ENCODE data around the gene NPC1L1. TPM values are rescaled to one million over a fixed set of nuclear protein-coding genes. Genes with fewer than 3 reads are reported as not detected.

Gene NPC1L1
- total RNA-seq, 1 experiment from 2014 or later = 6.5 TPM

- Mint-ChIP-seq H3K4me3 (ENCODE audit: unreplicated experiment) (no peak overlapping the region), H3K36me3 (ENCODE audit: insufficient read depth, unreplicated experiment) (no peaks in the 10 kb centered on the region), H3K27ac (ENCODE audit: unreplicated experiment) (no peak overlapping the region), H3K27me3 (ENCODE audit: insufficient read depth, unreplicated experiment) (no peaks in the 10 kb centered on the region), H3K4me1 (ENCODE audit: low read depth, unreplicated experiment) (no peaks in the 10 kb centered on the region), H3K9me3 (ENCODE audit: unreplicated experiment) (peaks cover 10% of the 10 kb centered on the region)
- POLR2A ChIA-PET = no interaction called here
- CTCF ChIA-PET = no interaction called here
- Histone ChIP-seq H3K4me3 (ENCODE audit: low read depth, low read length) (no peak overlapping the region), H3K4me1 (no peaks in the 10 kb centered on the region), H3K36me3 (ENCODE audit: control insufficient read depth, insufficient read depth, low read length) (peaks cover 1% of the 10 kb centered on the region; the same call in 1 of the 2 replicates), H3K27me3 (replicated peaks; ENCODE audit: control insufficient read depth, insufficient read depth, low read length) (no peaks in the 10 kb centered on the region), H3K9me3 (0 out of 2 replicates have a peak, but pooled peaks cover 12% of the 10 kb centered on the region)
- BruUV-seq (replicated peaks) = no TSS peak
- no peak for DNase-seq
- intact Hi-C loops (cut with micrococcal nuclease; ENCODE audit: unreplicated experiment) = no loop called here
- no peak for TF ChIP-seq CTCF (IDR thresholded peaks at IDR 0.05; ENCODE audit: insufficient read depth in 1 of 2, low read depth in 1 of 2, low read length in 1 of 2, severe bottlenecking in 1 of 2, unreplicated experiment in 1 of 2)
These were observed 20.6 kb downstream of the NPC1L1 start for GRCh38 chr7:44520574-44520973.

GRCh38 chr7:44519546-44519945, 21.6 kb downstream of the NPC1L1 start:
- no peak overlapping the region for H3K4me3 ChIP-seq (ENCODE audit: low read depth, low read length)
- BruUV-seq (replicated peaks) = no TSS peak
- no peak for DNase-seq
- intact Hi-C loops (cut with micrococcal nuclease; ENCODE audit: unreplicated experiment) = no loop called here
- peaks cover 1% of the 10 kb centered on the region; the same call in 1 of the 2 replicates for H3K36me3 ChIP-seq (ENCODE audit: control insufficient read depth, insufficient read depth, low read length)
- TF ChIP-seq CTCF (IDR thresholded peaks at IDR 0.05; ENCODE audit: insufficient read depth in 1 of 2, low read depth in 1 of 2, low read length in 1 of 2, severe bottlenecking in 1 of 2, unreplicated experiment in 1 of 2) = no peak
- no peaks in the 10 kb centered on the region for H3K27me3 Mint-ChIP-seq (ENCODE audit: insufficient read depth, unreplicated experiment)
- H3K9me3 ChIP-seq = 0 out of 2 replicates have a peak, but pooled peaks cover 4% of the 10 kb centered on the region
- H3K27me3 ChIP-seq (replicated peaks; ENCODE audit: control insufficient read depth, insufficient read depth, low read length) = no peaks in the 10 kb centered on the region
- H3K27ac Mint-ChIP-seq (ENCODE audit: unreplicated experiment) = no peak overlapping the region
- H3K4me3 Mint-ChIP-seq (ENCODE audit: unreplicated experiment) = no peak overlapping the region
- H3K4me1 ChIP-seq = no peaks in the 10 kb centered on the region
- no peaks in the 10 kb centered on the region for H3K36me3 Mint-ChIP-seq (ENCODE audit: insufficient read depth, unreplicated experiment)
- ChIA-PET POLR2A (no interaction called here), CTCF (no interaction called here)
- peaks cover 3% of the 10 kb centered on the region for H3K9me3 Mint-ChIP-seq (ENCODE audit: unreplicated experiment)
- H3K4me1 Mint-ChIP-seq (ENCODE audit: low read depth, unreplicated experiment) = no peaks in the 10 kb centered on the region

- Mint-ChIP-seq H3K9me3 (ENCODE audit: unreplicated experiment) (no peaks in the 10 kb centered on the region), H3K27ac (ENCODE audit: unreplicated experiment) (no peak overlapping the region), H3K4me3 (ENCODE audit: unreplicated experiment) (no peak overlapping the region), H3K36me3 (ENCODE audit: insufficient read depth, unreplicated experiment) (no peaks in the 10 kb centered on the region), H3K27me3 (ENCODE audit: insufficient read depth, unreplicated experiment) (no peaks in the 10 kb centered on the region), H3K4me1 (ENCODE audit: low read depth, unreplicated experiment) (no peaks in the 10 kb centered on the region)
- Histone ChIP-seq H3K4me3 (ENCODE audit: low read depth, low read length) (no peak overlapping the region), H3K27me3 (replicated peaks; ENCODE audit: control insufficient read depth, insufficient read depth, low read length) (no peaks in the 10 kb centered on the region), H3K9me3 (no peaks in the 10 kb centered on the region), H3K36me3 (ENCODE audit: control insufficient read depth, insufficient read depth, low read length) (peaks cover 1% of the 10 kb centered on the region; the same call in 1 of the 2 replicates), H3K4me1 (no peaks in the 10 kb centered on the region)
- no peak for TF ChIP-seq CTCF (IDR thresholded peaks at IDR 0.05; ENCODE audit: insufficient read depth in 1 of 2, low read depth in 1 of 2, low read length in 1 of 2, severe bottlenecking in 1 of 2, unreplicated experiment in 1 of 2)
- CTCF ChIA-PET = no interaction called here
- POLR2A ChIA-PET = no interaction called here
- no TSS peak for BruUV-seq (replicated peaks)
- DNase-seq = no peak
- intact Hi-C loops (cut with micrococcal nuclease; ENCODE audit: unreplicated experiment) = no loop called here
These were observed 22.4 kb downstream of the NPC1L1 start for GRCh38 chr7:44518761-44519160.

All from Caco-2 (cell line).